Stimulated activated CD8-positive, alpha-beta memory T cell treated with anti-CD3 and anti-CD28 coated beads, Interleukin-7, amount 100 ng/mL, for 24 hours (primary cell): Measurements from ENCODE around the gene RGS16.
A peak's percentile ranks its signal among the peaks of the same experiment; 100 is the strongest.
"Not testable (repeated sequence)": the region's sequence is repeated elsewhere in the genome, so short reads cannot be mapped to it uniquely, and the experiment has no call there.

Source experiments
- DNase-seq: peaks from one replicate; pipeline ENCODE4 v3.0.0-alpha.2; 2020; ENCODE audit warnings: low read depth

RGS16 gene, protein sequence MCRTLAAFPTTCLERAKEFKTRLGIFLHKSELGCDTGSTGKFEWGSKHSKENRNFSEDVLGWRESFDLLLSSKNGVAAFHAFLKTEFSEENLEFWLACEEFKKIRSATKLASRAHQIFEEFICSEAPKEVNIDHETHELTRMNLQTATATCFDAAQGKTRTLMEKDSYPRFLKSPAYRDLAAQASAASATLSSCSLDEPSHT

DNA sequence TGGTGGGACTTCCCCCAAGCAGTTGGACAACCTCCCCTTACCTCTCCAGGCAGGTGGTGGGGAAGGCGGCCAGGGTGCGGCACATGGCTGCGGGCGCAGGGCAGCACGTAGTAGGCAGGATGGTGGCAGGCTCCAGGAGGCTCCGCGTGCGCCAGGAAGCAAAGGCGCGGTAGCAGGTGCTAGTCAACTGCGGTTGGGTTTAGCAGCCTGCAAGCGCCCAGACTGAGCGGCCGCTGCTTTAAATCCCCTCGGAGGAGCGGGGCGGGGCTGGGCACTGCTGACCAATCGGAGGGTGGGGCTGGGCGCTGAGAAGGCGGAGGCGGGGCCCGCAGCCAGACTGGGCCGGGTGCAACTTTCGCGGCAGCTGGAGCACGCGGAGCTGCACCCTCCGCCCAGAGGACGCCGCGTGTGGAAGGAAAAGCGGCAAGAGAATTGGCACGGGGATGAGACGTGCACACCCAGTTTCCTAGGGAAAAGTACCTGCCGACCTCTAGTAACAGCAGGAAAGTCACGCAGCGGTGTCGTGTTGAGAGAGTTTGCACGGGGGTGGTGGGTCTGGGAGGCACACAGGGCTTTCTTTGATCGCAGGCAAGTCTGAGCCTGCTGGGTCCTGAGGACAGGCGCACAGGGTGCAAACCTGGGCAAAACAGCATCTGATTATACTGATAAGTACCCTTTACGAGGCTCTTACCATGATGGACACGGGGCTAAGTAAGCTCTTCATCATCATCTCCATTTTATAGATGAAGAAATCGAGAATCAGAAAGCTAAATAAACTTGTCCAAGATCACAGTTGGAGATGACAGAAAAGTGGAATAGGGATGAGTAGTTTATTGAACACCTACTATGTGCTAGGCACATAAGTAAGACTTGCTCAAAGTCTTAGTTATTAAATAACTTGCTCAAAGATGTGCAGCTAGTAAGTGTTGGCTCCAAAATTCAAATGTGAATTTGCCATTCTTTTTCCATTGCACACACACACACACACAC is at the start of gene RGS16:
Gene RGS16, minus strand, starts transcription at position 215 of the 990 bp plus-strand sequence. Its CDS starts 130 bp downstream, at position 85.
- DNase-seq: peak; percentile 83

DNA sequence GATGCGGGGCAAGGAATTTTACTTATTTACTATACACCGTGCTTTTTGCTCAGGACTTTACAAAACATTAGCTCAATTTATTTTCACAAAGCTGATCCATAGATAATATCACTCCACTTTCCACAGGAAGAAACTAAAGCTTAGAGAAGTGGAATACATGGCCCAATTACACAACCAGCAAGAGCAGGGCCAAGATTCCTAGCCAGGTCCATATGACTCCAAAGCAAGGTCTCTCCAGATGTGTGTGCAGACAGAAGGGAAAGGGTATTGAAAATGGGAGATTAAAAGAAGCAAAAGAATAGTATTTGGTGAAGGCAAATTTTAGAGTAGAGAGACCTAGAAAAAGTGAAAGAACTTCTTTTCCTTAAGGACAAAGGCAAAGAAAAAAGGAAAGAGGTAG is 49.8 kb upstream of the RGS16 start:
- DNase-seq: no peak

DNA sequence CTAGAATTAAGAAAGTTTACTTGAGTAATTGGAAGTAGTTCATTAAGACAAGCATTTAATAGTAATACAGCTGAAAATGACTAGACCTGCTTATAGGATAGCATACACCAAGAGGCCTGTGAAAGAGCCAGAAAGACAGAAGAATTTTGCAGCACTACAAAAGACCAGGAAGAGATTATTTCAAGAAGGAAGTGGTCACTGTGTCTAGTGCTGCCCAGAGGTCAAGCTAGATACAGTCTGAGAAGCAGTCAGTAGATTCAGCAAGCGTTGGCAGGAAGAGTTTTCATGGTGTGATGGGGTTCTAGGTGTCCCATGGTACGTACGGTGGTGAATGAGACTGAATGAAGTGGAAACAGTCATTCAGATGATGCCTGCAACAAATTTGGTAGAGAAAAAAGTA is 48.7 kb upstream of the RGS16 start:
- DNase-seq: no peak

DNA sequence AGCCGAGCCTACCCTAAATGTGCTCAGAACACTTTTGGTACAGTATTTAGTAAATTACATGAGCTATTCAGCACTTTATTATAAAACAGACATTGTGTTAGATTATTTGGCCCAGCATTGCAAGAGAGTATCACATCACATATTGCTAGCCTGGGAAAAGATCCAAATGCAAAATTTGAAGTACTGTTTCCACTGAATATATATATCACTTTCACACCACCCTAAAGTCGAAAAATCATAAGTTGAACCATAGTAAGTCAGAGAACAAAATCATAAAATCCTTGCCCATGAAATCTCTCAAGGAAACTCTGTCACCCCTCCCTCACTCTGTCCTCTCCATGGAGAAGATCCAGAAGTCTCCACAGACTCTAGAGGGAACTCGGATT is 47.1 kb upstream of the RGS16 start:
- no peak for DNase-seq

DNA sequence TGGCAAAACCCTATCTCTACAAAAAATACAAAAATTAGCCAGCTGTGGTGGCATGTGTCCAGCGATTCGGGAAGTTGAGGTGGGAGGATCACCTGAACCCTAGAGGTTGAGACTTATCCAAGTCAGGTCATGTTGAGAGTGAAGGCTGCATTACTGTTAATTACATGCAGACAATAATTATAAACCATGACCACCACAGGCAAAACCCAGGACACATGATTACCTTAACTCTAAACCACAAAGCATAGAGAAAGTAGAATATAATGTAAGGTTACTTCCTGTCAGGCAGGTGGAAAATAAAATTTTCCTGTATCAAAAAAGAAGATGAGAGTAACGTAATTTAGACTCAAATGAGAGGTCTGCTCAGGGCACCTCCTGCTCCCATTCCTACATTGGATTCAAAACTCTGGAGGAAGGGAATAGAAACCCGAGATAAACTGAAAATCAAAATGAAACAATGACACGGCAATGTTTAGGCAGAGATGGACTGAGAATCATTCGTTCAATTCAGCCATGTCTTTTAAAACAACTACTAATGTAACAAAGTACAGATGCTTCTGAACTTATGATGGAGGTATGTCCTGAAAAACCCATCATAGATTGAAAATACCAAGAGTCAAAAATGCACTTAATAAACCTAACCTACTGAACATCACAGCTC is 46.6 kb upstream of the RGS16 start:
- no peak for DNase-seq

DNA sequence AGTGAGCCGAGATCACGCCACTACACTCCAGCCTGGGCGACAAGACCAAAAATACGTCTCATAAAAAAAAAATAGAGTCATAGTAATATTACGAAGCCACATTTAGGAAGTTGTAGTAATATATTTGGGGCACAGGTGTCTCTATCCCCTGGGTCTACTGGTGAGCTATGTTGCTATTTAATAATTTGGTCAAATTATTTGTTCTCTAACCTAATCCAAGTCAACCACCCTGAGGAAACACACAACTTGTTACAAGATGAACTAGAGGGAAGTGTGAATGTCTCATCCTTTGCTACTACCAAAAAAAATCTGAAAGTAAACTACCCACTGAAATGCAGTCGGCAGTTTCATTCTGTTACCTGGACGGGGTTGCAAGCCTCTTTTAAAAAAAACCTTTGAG is 44.9 kb upstream of the RGS16 start:
- DNase-seq: no peak

DNA sequence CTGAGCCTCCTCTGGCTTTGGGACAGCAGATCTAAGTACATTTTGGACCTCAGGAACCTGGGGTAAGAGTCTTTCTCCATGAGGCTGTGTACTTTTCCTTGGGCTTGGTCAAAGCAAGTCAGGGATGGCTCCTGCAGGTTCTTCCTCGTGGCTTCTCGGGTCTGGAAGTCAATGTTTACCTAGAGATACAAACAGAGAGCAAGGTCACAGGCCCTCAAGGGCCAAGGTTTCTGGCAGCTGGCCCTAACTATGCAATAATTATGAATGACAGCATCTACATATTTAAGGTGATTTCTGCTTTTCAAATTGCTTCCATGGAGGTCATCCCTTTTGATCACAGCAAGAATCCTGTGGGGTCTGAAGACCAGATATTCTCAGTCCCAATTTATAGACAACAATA is 42.5 kb upstream of the RGS16 start:
- DNase-seq: no peak

DNA sequence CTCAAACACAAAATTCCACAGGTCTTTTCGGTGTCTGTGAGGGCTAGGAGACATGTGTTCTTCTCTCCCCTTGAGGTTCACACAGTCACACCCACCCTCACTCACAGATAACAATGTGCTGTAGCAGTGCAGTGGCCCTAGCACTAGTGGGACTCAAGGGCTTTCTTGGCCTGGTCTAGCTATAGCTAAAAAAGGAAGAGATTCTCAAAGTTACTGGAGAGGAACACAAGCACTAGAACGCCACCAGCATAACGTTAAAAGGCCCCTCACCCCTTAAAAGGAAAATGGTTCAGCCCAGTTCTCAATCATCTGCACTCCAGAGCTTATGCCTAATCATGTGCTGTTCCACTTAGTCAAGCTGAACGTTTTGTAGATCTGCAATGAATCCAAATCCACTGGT is 40.7 kb upstream of the RGS16 start:
- DNase-seq: no peak

DNA sequence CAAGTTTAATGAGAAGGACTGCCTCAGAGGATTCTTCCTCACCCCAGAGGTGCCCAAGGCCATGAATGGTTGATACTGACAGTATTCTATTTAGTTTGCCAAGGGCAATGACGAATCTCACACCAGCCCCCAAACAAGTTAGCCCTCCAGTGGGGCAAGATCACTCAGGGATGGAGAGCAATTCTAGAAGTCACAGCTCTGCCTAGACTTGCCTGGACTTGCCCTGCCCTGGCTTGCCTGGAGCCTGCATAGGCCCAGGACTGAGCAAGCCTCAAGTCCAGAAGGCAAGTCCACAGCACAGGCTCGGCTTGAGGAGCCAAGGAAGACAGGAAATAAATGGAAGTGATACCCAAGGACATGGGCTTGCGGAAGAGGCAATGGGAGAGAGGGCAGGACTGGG is 39.5 kb upstream of the RGS16 start:
- no peak for DNase-seq

DNA sequence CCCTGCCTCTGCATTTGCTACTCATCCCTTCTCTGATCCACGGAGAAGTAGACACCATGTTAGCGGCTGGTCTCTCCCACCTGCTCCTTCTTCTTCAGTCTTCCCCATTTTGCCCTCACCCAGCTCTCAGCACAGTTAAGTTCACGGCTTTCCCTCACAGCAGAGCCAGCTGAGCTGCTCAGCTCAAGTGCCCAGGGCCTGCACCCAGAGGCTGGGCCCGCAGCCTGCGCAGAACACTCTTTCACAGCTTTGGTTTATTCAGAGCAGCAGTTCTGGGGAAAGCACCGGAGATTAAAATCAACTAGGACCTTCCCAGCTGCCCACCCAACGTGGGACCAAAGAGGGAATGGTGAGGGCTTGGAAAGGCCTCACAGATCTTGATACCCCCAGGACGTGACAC is 38.3 kb upstream of the RGS16 start:
- DNase-seq: no peak

DNA sequence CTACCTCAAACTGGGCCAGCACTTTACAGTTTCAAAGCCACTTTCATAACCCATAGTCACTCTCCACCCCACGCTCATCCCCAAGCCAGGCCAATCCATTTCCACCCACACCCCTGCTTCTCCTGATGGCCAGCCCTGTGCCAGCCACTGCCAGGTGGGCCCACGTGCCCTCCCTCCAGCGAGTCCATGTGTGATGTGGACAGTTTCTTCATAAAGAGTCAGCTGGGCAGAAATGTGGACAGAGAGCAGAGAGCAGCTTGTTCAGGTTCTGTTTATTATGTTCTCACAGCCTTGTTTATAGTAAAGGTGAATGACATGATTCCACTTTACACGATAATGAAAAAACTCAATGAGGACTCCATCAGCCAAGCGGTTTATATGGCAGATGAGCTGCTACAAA is 37.4 kb upstream of the RGS16 start:
- no peak for DNase-seq

DNA sequence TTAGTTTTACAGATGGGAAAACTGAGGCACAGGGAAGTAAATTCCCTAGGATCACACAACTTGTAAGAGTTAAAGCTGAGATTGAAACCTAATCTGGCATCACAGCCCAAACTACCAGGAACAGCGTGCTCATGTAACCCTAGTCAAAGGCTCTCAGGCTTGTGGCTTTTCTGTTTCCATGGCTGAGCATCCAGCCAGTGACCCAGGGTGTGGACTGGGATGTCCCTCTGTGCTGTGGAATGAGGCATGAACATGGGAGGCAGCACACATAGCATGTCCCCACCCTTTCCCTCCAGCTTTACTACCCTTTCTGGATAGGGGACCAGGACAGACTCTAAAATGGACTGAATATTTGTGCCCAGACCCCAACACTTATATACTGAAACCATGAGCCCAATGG is 35.1 kb upstream of the RGS16 start:
- DNase-seq: no peak

DNA sequence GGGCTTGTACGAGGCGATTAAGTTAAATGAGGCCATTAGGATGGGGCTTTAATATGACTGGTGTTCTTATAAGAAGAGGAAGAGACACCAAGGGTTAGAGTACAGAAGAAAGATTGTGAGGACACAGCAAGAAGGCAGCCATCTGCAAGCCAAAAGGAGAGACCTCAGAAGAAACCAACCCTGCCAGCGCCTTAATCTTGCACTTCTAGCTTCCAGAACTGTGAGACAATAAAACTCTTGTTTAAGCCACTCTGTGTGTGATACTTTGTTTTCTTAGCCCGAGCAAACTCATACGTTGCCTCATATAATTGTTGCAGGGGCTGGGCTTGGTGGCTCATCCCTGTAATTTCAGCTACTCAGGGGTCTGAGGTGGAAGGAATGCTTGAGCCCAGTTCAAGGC is 33.6 kb upstream of the RGS16 start:
- DNase-seq: no peak

DNA sequence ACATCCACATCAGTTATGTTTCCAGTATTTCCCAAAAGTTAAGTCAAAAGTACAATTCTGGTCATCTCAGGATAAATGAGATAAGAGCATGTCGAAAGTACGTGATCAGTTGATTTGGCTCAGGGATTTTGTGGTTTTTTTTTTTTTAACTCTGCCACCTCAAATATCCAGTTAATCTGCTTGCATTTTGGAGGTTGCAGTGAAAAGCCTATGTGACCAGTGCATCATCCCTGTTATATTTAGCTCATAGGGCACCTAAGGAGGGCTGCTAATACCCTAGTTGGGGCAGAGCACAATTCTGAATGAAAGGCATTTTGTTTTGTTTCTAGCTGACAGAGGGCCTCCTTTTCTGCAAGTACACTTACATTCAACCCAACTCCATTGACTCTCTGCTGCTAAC is 31.7 kb upstream of the RGS16 start:
- no peak for DNase-seq

DNA sequence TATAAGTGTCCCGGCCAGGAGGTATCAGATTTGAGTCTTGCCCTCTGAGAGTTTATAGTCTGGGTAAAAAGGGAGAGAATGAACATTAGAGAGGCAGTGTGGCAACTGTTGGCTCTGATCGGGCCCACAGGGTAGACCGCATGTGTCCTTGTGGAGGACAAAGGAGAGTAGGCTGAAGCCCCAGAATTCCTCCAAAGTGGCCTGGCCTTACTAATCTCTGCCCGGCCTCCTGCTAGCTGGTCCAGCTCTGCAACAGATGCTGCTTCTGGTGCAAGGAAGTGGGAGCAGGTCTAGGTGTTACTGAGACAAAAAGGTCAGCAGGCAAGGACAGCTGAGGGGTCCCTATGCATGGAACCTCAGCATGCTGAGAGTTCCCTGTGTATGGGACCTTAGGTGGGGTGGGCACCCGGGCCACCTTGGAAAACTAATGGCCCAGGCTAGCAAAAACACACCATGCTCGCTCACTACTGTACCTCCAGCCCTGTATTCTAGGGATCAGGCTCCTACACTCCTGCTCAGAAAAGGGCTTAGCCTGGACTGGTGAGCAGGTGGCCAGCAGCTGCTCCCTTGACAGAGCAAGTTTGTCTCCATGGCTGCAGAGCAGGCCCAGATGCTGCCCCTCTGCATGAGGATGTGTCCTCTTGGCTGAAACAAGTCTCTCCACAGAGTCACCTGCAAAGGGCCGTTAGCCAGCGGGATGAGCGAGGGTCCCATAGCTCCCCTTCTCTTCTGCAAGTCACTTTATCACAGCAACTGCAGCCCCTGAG is 30.3 kb upstream of the RGS16 start:
- no peak for DNase-seq

DNA sequence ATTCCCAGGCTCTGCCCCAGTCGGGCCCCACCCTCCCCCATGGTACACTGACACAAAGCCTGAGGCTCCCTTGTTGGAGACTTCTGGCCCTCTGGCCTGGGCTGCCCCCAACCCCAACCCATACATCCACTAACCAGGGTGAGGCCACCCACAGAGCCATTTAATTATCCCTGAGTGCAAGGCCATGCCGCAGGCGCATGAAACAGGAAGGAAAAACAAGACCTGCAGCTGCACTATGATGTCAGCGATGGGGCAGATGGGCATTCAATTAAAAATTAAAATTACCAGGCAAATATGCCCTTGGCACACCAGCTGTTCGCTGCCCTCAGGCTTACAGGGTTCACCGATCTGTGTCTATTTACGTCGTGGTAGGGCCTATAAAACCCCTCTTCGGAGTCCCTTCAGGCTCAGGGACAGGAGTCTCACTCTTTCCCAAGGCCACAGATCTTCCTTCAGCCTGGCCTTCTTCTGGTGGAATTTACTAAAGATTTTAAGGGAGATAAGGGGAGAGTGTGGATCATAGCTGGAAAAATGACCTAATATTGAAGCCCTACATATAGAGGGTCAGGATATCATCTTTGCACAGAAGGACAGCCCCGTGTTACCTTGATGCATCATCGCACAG is 29.6 kb upstream of the RGS16 start:
- DNase-seq: no peak

DNA sequence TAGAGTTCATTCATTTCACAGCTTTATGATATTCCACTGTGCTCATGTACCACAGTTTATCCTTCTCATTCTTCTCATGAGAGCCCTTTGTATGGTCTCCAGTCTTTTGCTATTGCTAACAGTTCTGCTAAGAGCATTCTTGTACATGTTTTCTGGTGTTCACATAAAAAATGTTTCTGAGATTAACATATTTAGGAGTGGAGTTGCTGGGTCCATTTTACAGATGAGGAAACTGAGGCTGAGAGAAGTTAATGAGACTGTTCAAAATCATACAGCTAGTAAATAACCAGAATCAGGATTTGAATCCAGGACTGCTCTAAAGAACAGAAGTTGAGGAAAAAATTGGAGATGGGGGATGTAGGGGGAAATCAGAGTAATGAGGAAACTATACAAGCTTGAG is 28.8 kb upstream of the RGS16 start:
- DNase-seq: no peak

DNA sequence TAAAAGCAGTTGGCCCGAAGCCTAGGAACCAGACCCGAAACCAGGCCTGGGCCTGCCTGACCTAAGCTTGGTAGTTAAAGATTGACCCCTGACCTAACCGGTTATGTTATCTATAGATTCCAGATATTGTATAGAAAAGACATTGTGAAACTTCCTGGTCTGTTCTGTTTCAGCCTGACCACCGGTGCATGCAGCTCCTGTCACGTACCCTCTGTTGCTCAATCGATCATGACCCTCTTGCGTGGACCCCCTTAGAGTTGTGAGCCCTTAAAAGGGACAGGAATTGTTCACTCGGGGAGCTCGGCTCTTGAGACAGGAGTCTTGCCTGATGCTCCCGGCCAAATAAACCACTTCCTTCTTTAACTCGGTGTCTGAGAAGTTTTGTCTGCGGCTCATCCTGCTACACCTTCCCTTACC is 28.3 kb upstream of the RGS16 start:
- not testable (repeated sequence) for DNase-seq

DNA sequence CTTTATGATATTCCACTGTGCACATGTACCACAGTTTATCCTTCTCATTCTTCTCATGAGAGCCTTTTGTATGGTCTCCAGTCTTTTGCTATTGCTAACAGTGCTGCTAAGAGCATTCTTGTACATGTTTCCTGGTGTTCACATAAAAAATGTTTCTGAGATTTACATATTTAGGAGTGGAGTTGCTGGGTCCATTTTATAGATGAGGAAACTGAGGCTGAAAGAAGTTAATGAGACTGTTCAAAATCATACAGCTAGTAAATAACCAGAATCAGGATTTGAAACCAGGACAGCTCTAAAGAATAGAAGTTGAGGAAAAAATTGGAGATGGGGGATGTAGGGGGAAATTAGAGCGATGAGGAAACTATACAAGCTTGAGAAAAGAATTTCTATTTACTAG is 27.8 kb upstream of the RGS16 start:
- DNase-seq: no peak

DNA sequence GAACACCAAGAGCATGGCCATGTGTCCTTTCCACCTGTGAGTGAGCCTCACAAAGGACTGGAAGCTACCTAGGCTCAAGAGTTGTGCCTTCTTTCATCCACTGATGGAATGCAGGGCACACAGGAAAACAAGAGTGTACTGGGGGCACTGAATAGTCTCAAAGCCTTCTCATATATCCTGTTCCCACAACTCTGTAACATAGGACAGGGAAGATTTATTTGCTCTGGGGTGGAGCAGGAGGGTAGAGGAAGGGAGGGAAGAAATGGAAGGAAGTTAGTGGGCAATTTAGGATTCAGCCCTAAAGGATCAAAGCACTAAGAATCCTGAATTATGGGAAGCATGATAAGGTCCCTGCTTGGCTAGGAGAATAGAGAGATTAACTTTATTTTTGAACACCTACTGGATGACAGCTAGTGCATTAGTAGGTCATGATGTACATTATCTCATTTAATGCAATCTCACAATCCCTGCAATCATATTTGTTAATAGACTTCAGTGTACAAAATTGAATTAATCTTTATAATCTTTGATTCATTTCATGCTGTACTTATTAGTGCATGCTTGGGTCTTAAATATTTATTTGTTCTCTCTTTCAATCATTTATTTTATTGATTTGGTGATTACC is 27.0 kb upstream of the RGS16 start:
- no peak for DNase-seq

DNA sequence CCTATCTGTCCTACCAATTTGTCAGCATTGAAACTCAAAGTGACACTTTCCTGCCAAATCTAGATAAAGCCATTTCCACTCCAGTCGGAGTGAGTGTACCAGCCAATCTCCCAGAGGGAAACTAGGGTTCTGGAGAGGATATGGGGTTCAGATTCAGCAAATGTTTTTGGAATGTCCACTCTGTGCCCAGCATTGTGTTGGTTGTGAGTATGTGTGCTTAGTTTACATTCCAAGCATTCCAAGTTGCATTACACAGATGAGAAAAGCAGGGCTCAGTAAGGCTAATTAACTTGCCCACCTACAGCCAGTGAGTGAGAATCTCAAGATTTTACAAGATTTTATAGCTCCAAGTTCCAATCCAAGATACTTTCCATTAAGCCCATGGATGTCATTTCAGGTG is 26.4 kb upstream of the RGS16 start:
- no peak for DNase-seq
